GM18511 (cell line): Measurements from ENCODE around the gene RNF32.

ENCODE experiments used
- ATAC-seq: cut with Tn5 transposase; IDR thresholded peaks from one replicate; pipeline ENCODE4 v1.9.1; 2021; ENCODE audit warnings: mild to moderate bottlenecking, moderate library complexity; ENCODE audit not compliant: unreplicated experiment

The RNF32 gene

GRCh38 chr7:156725936-156726335, 85.4 kb downstream of the RNF32 start:
- ATAC-seq, result no peak
